22Rv1 (cell line): Measurements from ENCODE around the gene WSCD2.

ENCODE experiments used
- H3K27ac ChIP-seq: fragments of 450-650 bp; 2 replicates; pipeline ENCODE4 v1.5.1; 2017
- CTCF ChIP-seq: fragments of 450-650 bp; IDR thresholded peaks from 2 replicates; pipeline ENCODE4 v1.5.1; 2017; ENCODE audit warnings: mild to moderate bottlenecking
- ZFX ChIP-seq: fragments of 450-650 bp; IDR thresholded peaks from 2 replicates; pipeline ENCODE4 v1.6.1; 2017; ENCODE audit warnings: antibody characterized with exemption, borderline replicate concordance

Gene WSCD2

GRCh38 chr12:108252523-108252922 lies 123.4 kb downstream of the WSCD2 start:
- no peak overlapping the region for H3K27ac ChIP-seq
- no peak for TF ChIP-seq ZFX
- no peak for TF ChIP-seq CTCF

- TF ChIP-seq CTCF (no peak), ZFX (no peak)
- H3K27ac ChIP-seq = no peak overlapping the region
Observed at GRCh38 chr12:108253540-108253939, 124.5 kb downstream of the WSCD2 start.

- TF ChIP-seq CTCF (no peak), ZFX (no peak)
- no peak overlapping the region for H3K27ac ChIP-seq
Observed at GRCh38 chr12:108254030-108254429, 124.9 kb downstream of the WSCD2 start.

GRCh38 chr12:108254517-108255251 lies 125.6 kb downstream of the WSCD2 start:
- no peak overlapping the region for H3K27ac ChIP-seq
- TF ChIP-seq CTCF = no peak
- TF ChIP-seq ZFX = no peak

GRCh38 chr12:108255252-108255602 lies 126.1 kb downstream of the WSCD2 start:
- TF ChIP-seq CTCF = no peak
- no peak for TF ChIP-seq ZFX

GRCh38 chr12:108257004-108257403 lies 127.9 kb downstream of the WSCD2 start:
- TF ChIP-seq ZFX = no peak
- no peak for TF ChIP-seq CTCF
- no peak overlapping the region for H3K27ac ChIP-seq

More at GRCh38 chr12:108255252-108255602, 126.1 kb downstream of the WSCD2 start:
- H3K27ac ChIP-seq = no peak overlapping the region

GRCh38 chr12:108257610-108258106 lies 128.6 kb downstream of the WSCD2 start:
- TF ChIP-seq CTCF (no peak), ZFX (no peak)
- no peak overlapping the region for H3K27ac ChIP-seq
